K562 (cell line): ENCODE measurements around the gene OR7A5. TPM values are rescaled to one million over a fixed set of nuclear protein-coding genes. Genes with fewer than 3 reads are reported as not detected.
"Not testable (repeated sequence)": the region's sequence is repeated elsewhere in the genome, so short reads cannot be mapped to it uniquely, and the experiment has no call there.

ENCODE experiments used
- ARID1B ChIP-seq: fragments of 450-650 bp; IDR thresholded peaks from 2 replicates; pipeline ENCODE4 v1.6.1; 2016; ENCODE audit warnings: antibody characterized with exemption, mild to moderate bottlenecking, inconsistent platforms
- ASH1L ChIP-seq: fragments of 450-650 bp; IDR thresholded peaks from 2 replicates; pipeline ENCODE4 v1.6.1; 2018; ENCODE audit warnings: borderline replicate concordance, mild to moderate bottlenecking, low read depth; ENCODE audit not compliant: partially characterized antibody
- BCOR ChIP-seq: fragments of 450-650 bp; IDR thresholded peaks from 2 replicates; pipeline ENCODE4 v1.6.1; 2016
- CBX5 ChIP-seq: IDR thresholded peaks from 2 replicates; pipeline ENCODE4 v1.6.1; 2014; ENCODE audit warnings: low read depth, borderline replicate concordance
- ELF4 ChIP-seq: fragments of 450-650 bp; formaldehyde crosslinking; IDR thresholded peaks from 2 replicates; pipeline ENCODE4 v1.4.0; 2022; ENCODE audit warnings: missing genetic modification characterization
- ETV5 ChIP-seq: sonication (generic); formaldehyde crosslinking; IDR thresholded peaks from 2 replicates; pipeline ENCODE4 v1.4.0; 2020; ENCODE audit warnings: low read depth, mild to moderate bottlenecking, missing genetic modification reagents
- GATAD2A ChIP-seq: fragments of 450-650 bp; IDR thresholded peaks from 2 replicates; pipeline ENCODE4 v1.6.1; 2017
- HDAC1 ChIP-seq, 2 experiments: fragments of 450-650 bp; IDR thresholded peaks; 2 replicates each; pipeline ENCODE4 v1.6.1; 2016 to 2017; ENCODE audit warnings: inconsistent platforms in 1 of 2, mild to moderate bottlenecking in 1 of 2, moderate library complexity in 1 of 2
- KLF16 ChIP-seq: IDR thresholded peaks from 2 replicates; pipeline ENCODE4 v1.6.1; 2016; ENCODE audit warnings: antibody characterized with exemption
- MAFF ChIP-seq: IDR thresholded peaks from 2 replicates; pipeline ENCODE4 v1.6.1; 2012; ENCODE audit warnings: low read length, improper control_type of control experiment
- MTA1 ChIP-seq: fragments of 450-650 bp; IDR thresholded peaks from 2 replicates; pipeline ENCODE4 v1.6.1; 2017; ENCODE audit warnings: borderline replicate concordance
- MYC ChIP-seq, 2 experiments: fragments of 250-450 bp in 1 of 2; sonication (Bioruptor Pico) in 1 of 2; IDR thresholded peaks; 2 replicates each; pipeline versions ENCODE4 v1.5.1 to v1.6.1; 2012 to 2021; ENCODE audit warnings: low read depth in 2 of 2, borderline replicate concordance in 1 of 2, improper control_type of control experiment in 1 of 2, low read length in 1 of 2, mild to moderate bottlenecking in 1 of 2, moderate library complexity in 1 of 2
- NCOA1 ChIP-seq: fragments of 450-650 bp; IDR thresholded peaks from 2 replicates; pipeline ENCODE4 v1.6.1; 2016; ENCODE audit warnings: low read depth
- NFE2 ChIP-seq: IDR thresholded peaks from 2 replicates; pipeline ENCODE4 v1.6.1; 2014; ENCODE audit warnings: antibody characterized with exemption, low read depth
- OTX1 ChIP-seq: fragments of 450-650 bp; formaldehyde crosslinking; IDR thresholded peaks from 2 replicates; pipeline ENCODE4 v1.4.0; 2022; ENCODE audit warnings: mild to moderate bottlenecking
- PBX2 ChIP-seq, 2 experiments: IDR thresholded peaks in 1 of 2; conservative IDR thresholded peaks in 1 of 2; 2 replicates each; pipeline ENCODE4 v1.6.1; 2016; ENCODE audit warnings: low read depth in 2 of 2, mild to moderate bottlenecking in 1 of 2, missing compliant biosample characterization in 1 of 2, missing genetic modification characterization in 1 of 2, moderate library complexity in 1 of 2
- TAF9B ChIP-seq: fragments of 450-650 bp; IDR thresholded peaks from 2 replicates; pipeline ENCODE4 v1.6.1; 2018; ENCODE audit warnings: mild to moderate bottlenecking; ENCODE audit not compliant: partially characterized antibody
- TEAD1 ChIP-seq, 2 experiments: fragments of 450-650 bp in 1 of 2; sonication (generic) in 1 of 2; formaldehyde crosslinking; IDR thresholded peaks; 2 replicates each; pipeline versions ENCODE4 v1.4.0 to v1.8.0; 2020 to 2022; ENCODE audit warnings: mild to moderate bottlenecking in 2 of 2, missing genetic modification reagents in 1 of 2
- THRAP3 ChIP-seq: fragments of 450-650 bp; IDR thresholded peaks from 2 replicates; pipeline ENCODE4 v1.6.1; 2016; ENCODE audit warnings: mild to moderate bottlenecking, inconsistent platforms, borderline replicate concordance
- ZBTB7A ChIP-seq: IDR thresholded peaks from 2 replicates; pipeline ENCODE4 v1.6.1; 2011; ENCODE audit warnings: low read depth, mild to moderate bottlenecking, low read length, moderate library complexity, borderline replicate concordance; ENCODE audit not compliant: control insufficient read depth
- ZNF584 ChIP-seq: fragments of 200-800 bp; sonication (Bioruptor generic); IDR thresholded peaks from 2 replicates; pipeline ENCODE4 v1.6.1; 2016; ENCODE audit warnings: low read depth, mild to moderate bottlenecking, missing genetic modification characterization, missing compliant biosample characterization
- polyA plus RNA-seq, 8 experiments: library from polyadenylated mRNA; depleted of rRNA in 4 of 8; stranded (reverse) in 5 of 8; unstranded in 3 of 8; fragments of >200 nt; fragmentation: Nextera tagmentation in 2 of 8; fragmentation: Illumina TruSeq in 1 of 8; extraction: Ambion mirVana in 2 of 8; extraction: Trizol in 1 of 8; gene quantifications; 2 replicates each; pipeline versions ENCODE4 v1.2.1 to v1.2.3, GENCODE V29; 2011 to 2014; ENCODE audit warnings: inconsistent platforms in 1 of 8, missing spikeins in 1 of 8
- total RNA-seq, 7 experiments: library from RNA; depleted of rRNA in 6 of 7; stranded (reverse); fragments of >200 nt in 6 of 7; fragmentation: Illumina TruSeq in 2 of 7; extraction: Trizol in 2 of 7; gene quantifications; 2 replicates each; pipeline versions ENCODE4 v1.2.1 to v1.2.3, GENCODE V29; 2011 to 2021; ENCODE audit warnings: low replicate concordance in 1 of 7
- TF ChIP-seq, protein P1 (sequence below), 2 experiments: fragments of 450-650 bp; IDR thresholded peaks; 2 replicates each; pipeline ENCODE4 v1.6.1; 2016

OR7A5 gene
- total and polyA plus RNA-seq, 9 of the 15 experiments (the other 6 are each of a cell fraction or from before 2014, with no cell fraction given): not detected

- TF ChIP-seq, protein P1, sequence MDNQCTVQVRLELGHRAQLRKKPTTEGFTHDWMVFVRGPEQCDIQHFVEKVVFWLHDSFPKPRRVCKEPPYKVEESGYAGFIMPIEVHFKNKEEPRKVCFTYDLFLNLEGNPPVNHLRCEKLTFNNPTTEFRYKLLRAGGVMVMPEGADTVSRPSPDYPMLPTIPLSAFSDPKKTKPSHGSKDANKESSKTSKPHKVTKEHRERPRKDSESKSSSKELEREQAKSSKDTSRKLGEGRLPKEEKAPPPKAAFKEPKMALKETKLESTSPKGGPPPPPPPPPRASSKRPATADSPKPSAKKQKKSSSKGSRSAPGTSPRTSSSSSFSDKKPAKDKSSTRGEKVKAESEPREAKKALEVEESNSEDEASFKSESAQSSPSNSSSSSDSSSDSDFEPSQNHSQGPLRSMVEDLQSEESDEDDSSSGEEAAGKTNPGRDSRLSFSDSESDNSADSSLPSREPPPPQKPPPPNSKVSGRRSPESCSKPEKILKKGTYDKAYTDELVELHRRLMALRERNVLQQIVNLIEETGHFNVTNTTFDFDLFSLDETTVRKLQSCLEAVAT (IDR thresholded peaks at IDR 0.05): peak in 1 of 2 experiments; percentile 77; a peak in 2 of 4 replicates
- TF ChIP-seq ZNF584 (peak; percentile 64; the same call in 1 of the 2 replicates), OTX1 (CRISPR knock-in tag) (0 out of 2 replicates have a peak, but pooled peaks have one; percentile 54), ARID1B (peak; percentile 89), MYC (IDR thresholded peaks at IDR 0.05; ENCODE audit: low read depth, low read length) (0 out of 2 replicates have a peak, but pooled peaks have one; percentile 10), ELF4 (CRISPR knock-in tag) (0 out of 2 replicates have a peak, but pooled peaks have one; percentile 49), PBX2 (tag; conservative IDR thresholded peaks at IDR 0.05; ENCODE audit: low read depth) (peak; percentile 64), NCOA1 (peak; percentile 25), TEAD1 (CRISPR knock-in tag; IDR thresholded peaks at IDR 0.05) (peak in 1 of 2 experiments; percentile 71; a peak in 2 of 4 replicates), KLF16 (peak; percentile 71), ASH1L (peak; percentile 24), GATAD2A (peak; percentile 54; the same call in 1 of the 2 replicates), ZBTB7A (peak; percentile 46; the same call in 1 of the 2 replicates), BCOR (peak; percentile 100), TAF9B (peak; percentile 51), MTA1 (peak; percentile 82), THRAP3 (0 out of 2 replicates have a peak, but pooled peaks have one; percentile 31), MAFF (peak; percentile 7; the same call in 1 of the 2 replicates), HDAC1 (IDR thresholded peaks at IDR 0.05) (peak; percentile 83; a peak in 3 of 4 replicates), CBX5 (peak; percentile 68; the same call in 1 of the 2 replicates), ETV5 (CRISPR knock-in tag) (peak; percentile 76), NFE2 (peak; percentile 56; the same call in 1 of the 2 replicates)
- not testable (repeated sequence) for TF ChIP-seq MYC (CRISPR knock-in tag; IDR thresholded peaks at IDR 0.05; ENCODE audit: borderline replicate concordance, low read depth); PBX2 (CRISPR knock-in tag; IDR thresholded peaks at IDR 0.05; ENCODE audit: low read depth)
Observed at GRCh38 chr19:14785102-14785793, 49.7 kb downstream of the OR7A5 start (continued).
